ENCODE data around the gene ZNF592.

DNA sequence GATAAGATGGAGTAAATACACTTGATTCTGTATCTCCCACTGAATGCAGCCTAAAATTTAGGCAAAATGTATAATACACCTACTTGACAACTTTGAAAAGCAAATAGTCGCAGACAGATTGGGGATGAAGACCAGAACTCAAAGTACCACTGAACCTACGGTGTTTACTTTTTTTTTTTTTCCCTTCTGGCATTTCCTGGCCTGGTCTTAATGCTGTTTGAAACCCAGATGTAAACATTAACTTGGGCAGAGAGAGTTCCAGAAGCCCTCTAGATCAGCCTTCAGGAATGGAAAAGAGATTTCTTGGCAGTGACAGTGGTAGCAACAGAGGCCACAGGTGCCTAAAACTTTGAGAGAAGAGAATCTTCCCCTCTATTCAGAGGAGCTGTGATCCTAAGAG, 96.6 kb downstream of the ZNF592 start:
- TF ChIP-seq, protein P1, sequence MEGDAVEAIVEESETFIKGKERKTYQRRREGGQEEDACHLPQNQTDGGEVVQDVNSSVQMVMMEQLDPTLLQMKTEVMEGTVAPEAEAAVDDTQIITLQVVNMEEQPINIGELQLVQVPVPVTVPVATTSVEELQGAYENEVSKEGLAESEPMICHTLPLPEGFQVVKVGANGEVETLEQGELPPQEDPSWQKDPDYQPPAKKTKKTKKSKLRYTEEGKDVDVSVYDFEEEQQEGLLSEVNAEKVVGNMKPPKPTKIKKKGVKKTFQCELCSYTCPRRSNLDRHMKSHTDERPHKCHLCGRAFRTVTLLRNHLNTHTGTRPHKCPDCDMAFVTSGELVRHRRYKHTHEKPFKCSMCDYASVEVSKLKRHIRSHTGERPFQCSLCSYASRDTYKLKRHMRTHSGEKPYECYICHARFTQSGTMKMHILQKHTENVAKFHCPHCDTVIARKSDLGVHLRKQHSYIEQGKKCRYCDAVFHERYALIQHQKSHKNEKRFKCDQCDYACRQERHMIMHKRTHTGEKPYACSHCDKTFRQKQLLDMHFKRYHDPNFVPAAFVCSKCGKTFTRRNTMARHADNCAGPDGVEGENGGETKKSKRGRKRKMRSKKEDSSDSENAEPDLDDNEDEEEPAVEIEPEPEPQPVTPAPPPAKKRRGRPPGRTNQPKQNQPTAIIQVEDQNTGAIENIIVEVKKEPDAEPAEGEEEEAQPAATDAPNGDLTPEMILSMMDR (IDR thresholded peaks at IDR 0.05) = no peak
- no peak for TF ChIP-seq POLR2A (IDR thresholded peaks at IDR 0.05)

Measured in heart left ventricle (tissue), 13 donors.